ENCODE measurements around the gene SUFU.

GRCh38 chr10:102629661-102630614, 126.2 kb downstream of the SUFU start:
- TF ChIP-seq, protein P1, sequence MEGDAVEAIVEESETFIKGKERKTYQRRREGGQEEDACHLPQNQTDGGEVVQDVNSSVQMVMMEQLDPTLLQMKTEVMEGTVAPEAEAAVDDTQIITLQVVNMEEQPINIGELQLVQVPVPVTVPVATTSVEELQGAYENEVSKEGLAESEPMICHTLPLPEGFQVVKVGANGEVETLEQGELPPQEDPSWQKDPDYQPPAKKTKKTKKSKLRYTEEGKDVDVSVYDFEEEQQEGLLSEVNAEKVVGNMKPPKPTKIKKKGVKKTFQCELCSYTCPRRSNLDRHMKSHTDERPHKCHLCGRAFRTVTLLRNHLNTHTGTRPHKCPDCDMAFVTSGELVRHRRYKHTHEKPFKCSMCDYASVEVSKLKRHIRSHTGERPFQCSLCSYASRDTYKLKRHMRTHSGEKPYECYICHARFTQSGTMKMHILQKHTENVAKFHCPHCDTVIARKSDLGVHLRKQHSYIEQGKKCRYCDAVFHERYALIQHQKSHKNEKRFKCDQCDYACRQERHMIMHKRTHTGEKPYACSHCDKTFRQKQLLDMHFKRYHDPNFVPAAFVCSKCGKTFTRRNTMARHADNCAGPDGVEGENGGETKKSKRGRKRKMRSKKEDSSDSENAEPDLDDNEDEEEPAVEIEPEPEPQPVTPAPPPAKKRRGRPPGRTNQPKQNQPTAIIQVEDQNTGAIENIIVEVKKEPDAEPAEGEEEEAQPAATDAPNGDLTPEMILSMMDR (IDR thresholded peaks at IDR 0.05) = no peak
- TF ChIP-seq POLR2A (IDR thresholded peaks at IDR 0.05) = no peak
- no peak for TF ChIP-seq POLR2AphosphoS5 (IDR thresholded peaks at IDR 0.05)
- no peak for TF ChIP-seq EP300 (IDR thresholded peaks at IDR 0.05)

All from sigmoid colon (tissue), 4 donors.